Skeletal muscle cell (primary cell): ENCODE results near the gene INF2.

Experiments used
- DNase-seq: peaks from one replicate; pipeline ENCODE4 v3.0.0-alpha.2; 2010; ENCODE audit warnings: low read depth
- H3K4me3 ChIP-seq: 2 replicates; pipeline ENCODE4 v1.5.1; 2011; ENCODE audit warnings: low read depth, mild to moderate bottlenecking, control low read depth, low read length, moderate library complexity

INF2 gene

GRCh38 chr14:104686624-104687517 is 2.5 kb upstream of the INF2 start:
- no peak overlapping the region for H3K4me3 ChIP-seq
- no peak for DNase-seq

- H3K4me3 ChIP-seq: no peak overlapping the region
- DNase-seq: no peak
These were observed 1.6 kb upstream of the INF2 start for GRCh38 chr14:104687601-104688504.

- peak overlapping the region; percentile 41 for H3K4me3 ChIP-seq
- no peak for DNase-seq
These were observed 811 bp upstream of the INF2 start for GRCh38 chr14:104688505-104689108.

- no peak for DNase-seq
- peak overlapping the region; percentile 84 for H3K4me3 ChIP-seq
These were observed 678 bp downstream of the INF2 start for GRCh38 chr14:104689881-104690711.

- no peak for DNase-seq
- H3K4me3 ChIP-seq: peak overlapping the region; percentile 84
These were observed 1.5 kb downstream of the INF2 start for GRCh38 chr14:104690861-104691455.

- H3K4me3 ChIP-seq: no peak overlapping the region
These were observed 2.3 kb downstream of the INF2 start for GRCh38 chr14:104691546-104692260.

GRCh38 chr14:104692261-104692938 is 3.0 kb downstream of the INF2 start:
- no peak for DNase-seq
- no peak overlapping the region for H3K4me3 ChIP-seq

More at GRCh38 chr14:104691546-104692260, 2.3 kb downstream of the INF2 start:
- DNase-seq: no peak

- H3K4me3 ChIP-seq: no peak overlapping the region
- DNase-seq: no peak
These were observed 3.5 kb downstream of the INF2 start for GRCh38 chr14:104692939-104693315.

GRCh38 chr14:104693482-104694431 is 4.3 kb downstream of the INF2 start:
- no peak overlapping the region for H3K4me3 ChIP-seq
- no peak for DNase-seq

- no peak overlapping the region for H3K4me3 ChIP-seq
- no peak for DNase-seq
These were observed 5.1 kb downstream of the INF2 start for GRCh38 chr14:104694475-104694950.

- DNase-seq: no peak
- no peak overlapping the region for H3K4me3 ChIP-seq
These were observed 5.7 kb downstream of the INF2 start for GRCh38 chr14:104694991-104695659.

- no peak for DNase-seq
- no peak overlapping the region for H3K4me3 ChIP-seq
These were observed 6.2 kb downstream of the INF2 start for GRCh38 chr14:104695660-104696000.

GRCh38 chr14:104696671-104697316 is 7.4 kb downstream of the INF2 start:
- H3K4me3 ChIP-seq: no peak overlapping the region
- no peak for DNase-seq

GRCh38 chr14:104697317-104697703 is 7.9 kb downstream of the INF2 start:
- no peak for DNase-seq
- no peak overlapping the region for H3K4me3 ChIP-seq

GRCh38 chr14:104697892-104698583 is 8.6 kb downstream of the INF2 start:
- DNase-seq: no peak
- H3K4me3 ChIP-seq: no peak overlapping the region
